ENCODE measurements around the gene PRDM2.

GRCh38 chr1:13753636-13754402 lies 53.8 kb downstream of the PRDM2 start:
- no peak for TF ChIP-seq EZH2 (optimal IDR thresholded peaks at IDR 0.05; ENCODE audit: low read depth, low read length)
- no peak for TF ChIP-seq CTCF (IDR thresholded peaks at IDR 0.05; ENCODE audit: low read length)
- TF ChIP-seq EZH2phosphoT487 (IDR thresholded peaks at IDR 0.05; ENCODE audit: low read length) = no peak
